GF-D8 (cell line): ENCODE data around the gene GSE1.

Source experiments
- DNase-seq: peaks from one replicate; lab custom pipeline; 2025; lab: John Stamatoyannopoulos, UW

GSE1 gene

GRCh38 chr16:85620374-85620773 is 7.3 kb downstream of the GSE1 start:
- no peak for DNase-seq

- DNase-seq, result no peak
Observed at GRCh38 chr16:85621698-85622428, 8.7 kb downstream of the GSE1 start.

GRCh38 chr16:85622683-85623082 is 9.6 kb downstream of the GSE1 start:
- DNase-seq, result no peak

GRCh38 chr16:85623250-85623649 is 10.1 kb downstream of the GSE1 start:
- no peak for DNase-seq

- no peak for DNase-seq
Observed at GRCh38 chr16:85623997-85624601, 11.0 kb downstream of the GSE1 start.

- no peak for DNase-seq
Observed at GRCh38 chr16:85624646-85625045, 11.5 kb downstream of the GSE1 start.

GRCh38 chr16:85625053-85625452 is 11.9 kb downstream of the GSE1 start:
- DNase-seq, result no peak

- DNase-seq, result no peak
Observed at GRCh38 chr16:85625485-85626117, 12.5 kb downstream of the GSE1 start.

- DNase-seq, result no peak
Observed at GRCh38 chr16:85626191-85626981, 13.3 kb downstream of the GSE1 start.

GRCh38 chr16:85627089-85627488 is 14.0 kb downstream of the GSE1 start:
- no peak for DNase-seq

- DNase-seq, result no peak
Observed at GRCh38 chr16:85627526-85628264, 14.6 kb downstream of the GSE1 start.

- DNase-seq, result no peak
Observed at GRCh38 chr16:85628265-85628556, 15.1 kb downstream of the GSE1 start.

GRCh38 chr16:85628645-85629044 is 15.5 kb downstream of the GSE1 start:
- DNase-seq, result no peak

- DNase-seq, result no peak
Observed at GRCh38 chr16:85629326-85629725, 16.2 kb downstream of the GSE1 start.

GRCh38 chr16:85629853-85630252 is 16.7 kb downstream of the GSE1 start:
- DNase-seq, result no peak

GRCh38 chr16:85631230-85631629 is 18.1 kb downstream of the GSE1 start:
- no peak for DNase-seq

- no peak for DNase-seq
Observed at GRCh38 chr16:85631802-85632393, 18.8 kb downstream of the GSE1 start.

- DNase-seq, result no peak
Observed at GRCh38 chr16:85632709-85633437, 19.8 kb downstream of the GSE1 start.

- DNase-seq, result no peak
Observed at GRCh38 chr16:85633438-85633743, 20.3 kb downstream of the GSE1 start.

GRCh38 chr16:85633888-85634287 is 20.8 kb downstream of the GSE1 start:
- no peak for DNase-seq
